HG02852 (cell line): Measurements from ENCODE around the gene FCRL5.
"Not testable (repeated sequence)": the region's sequence is repeated elsewhere in the genome, so short reads cannot be mapped to it uniquely, and the experiment has no call there.

Experiments used
- ATAC-seq: cut with Tn5 transposase; IDR thresholded peaks from one replicate; pipeline ENCODE4 v1.9.1; 2021; ENCODE audit warnings: mild to moderate bottlenecking, moderate library complexity; ENCODE audit not compliant: unreplicated experiment

FCRL5 gene

DNA sequence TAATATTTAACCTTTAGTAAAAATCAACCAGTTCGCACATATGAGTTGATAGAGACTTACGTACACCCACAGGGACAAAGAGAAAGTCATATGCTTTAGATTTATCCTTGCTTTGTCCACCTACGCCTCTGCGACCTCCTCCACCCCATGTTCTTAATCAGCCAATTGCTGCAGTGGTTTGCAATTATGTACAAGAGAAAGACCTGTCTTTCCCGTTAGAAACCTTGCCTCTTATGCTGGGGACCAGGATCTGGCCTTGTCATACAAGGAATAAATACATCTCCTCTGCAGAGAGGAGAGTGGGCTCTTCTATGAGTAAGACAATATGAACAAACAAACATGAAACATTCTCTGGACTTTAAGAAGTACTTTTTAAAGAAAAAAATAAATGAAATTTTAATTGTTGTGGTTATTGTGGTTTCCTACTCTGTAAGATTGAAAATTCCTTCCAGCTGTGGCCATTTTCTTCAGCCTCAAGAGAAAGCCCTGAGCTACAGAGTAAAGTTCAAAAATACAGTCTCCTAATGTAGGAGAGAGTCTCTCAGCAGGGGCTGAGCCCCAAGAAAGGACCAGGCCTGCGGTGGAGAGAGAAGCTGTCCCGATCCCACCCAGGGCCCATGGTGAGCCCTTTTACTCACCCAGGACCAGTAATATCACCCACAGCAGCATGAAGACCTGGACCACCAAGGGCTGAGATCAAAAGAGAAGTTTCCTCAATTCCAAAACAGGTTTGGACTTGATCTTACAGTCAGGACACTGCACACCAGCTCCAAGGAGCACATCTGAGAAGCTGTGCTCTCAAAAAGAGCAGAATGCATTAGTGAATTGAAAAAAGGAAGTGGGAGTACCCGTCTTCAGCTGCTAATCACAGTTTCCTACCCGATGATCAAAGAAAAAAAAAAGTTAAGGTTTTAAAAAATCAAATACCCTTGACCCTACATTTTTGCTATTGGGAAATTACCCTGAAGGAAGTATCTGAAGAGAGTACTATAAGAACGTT is at the start of gene FCRL5:
Gene FCRL5 (minus strand): TSS at position 822 of the 1,000 bp plus-strand sequence. CDS start 153 bp downstream, at position 669.
- ATAC-seq = peak; percentile 72

DNA sequence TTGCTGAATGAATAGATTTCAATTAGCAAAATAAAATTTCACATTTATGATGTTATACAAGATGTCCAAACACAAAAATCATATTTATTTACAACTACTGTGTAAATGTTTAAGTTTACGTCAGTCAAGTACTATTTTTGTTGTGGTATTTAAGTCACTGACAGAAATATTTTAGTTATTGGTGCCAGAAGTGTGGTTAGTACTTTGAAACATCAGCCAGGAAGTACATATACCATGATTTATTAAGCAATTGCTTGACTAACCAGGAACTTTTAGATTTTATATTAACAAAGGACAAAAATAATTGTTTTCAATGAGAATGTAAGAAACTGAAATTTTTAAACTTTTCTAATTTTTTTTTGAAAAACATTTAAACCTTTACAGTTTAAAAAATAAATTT is 47.9 kb upstream of the FCRL5 start:
- no peak for ATAC-seq

GRCh38 chr1:157597959-157598667 is 45.8 kb upstream of the FCRL5 start, which contains the start of gene FCRL4:
FCRL4 (minus strand) TSS chr1:157598085; CDS start chr1:157597944, 141 bp downstream.
- ATAC-seq = peak; percentile 35

DNA sequence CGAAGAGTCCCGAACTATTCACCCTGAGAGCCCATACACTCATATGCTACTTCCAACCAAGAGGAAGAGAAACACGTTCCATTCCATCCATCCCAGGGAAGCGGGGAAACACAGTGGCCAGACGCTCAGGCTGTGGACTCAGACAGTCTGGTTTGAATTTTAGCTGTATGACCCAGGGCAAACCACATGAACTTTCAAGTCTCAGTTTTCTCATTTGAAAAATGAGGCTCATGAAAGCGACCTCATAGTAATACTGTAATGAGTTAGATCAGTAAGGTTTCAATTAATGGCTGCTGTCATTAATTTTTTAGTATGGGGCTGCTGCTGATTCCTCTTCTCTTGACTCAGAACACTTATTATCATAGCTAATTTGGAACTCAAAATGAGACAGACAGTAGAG is 44.1 kb upstream of the FCRL5 start:
- peak; percentile 63 for ATAC-seq

GRCh38 chr1:157595356-157595755 is 43.0 kb upstream of the FCRL5 start:
- peak; percentile 72 for ATAC-seq

DNA sequence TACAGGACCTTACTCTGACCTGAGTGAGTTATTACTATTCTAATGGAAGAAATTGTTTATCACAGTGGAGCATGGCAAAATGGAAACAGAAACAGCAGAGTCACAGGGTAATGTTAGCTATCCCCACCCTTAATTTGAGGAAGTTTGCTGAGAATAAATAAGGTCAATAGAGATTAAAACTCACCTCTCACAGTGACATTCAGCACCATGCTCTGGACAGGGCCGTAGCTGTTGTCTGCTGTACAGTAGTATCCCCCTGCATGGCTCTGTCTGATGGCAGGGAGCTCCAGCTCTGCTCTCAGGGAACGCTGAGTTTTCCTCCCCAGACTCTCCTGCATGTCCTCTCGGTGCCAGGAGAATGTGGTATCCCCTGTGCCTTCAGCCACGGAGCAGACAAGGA is 33.7 kb upstream of the FCRL5 start:
- ATAC-seq = no peak

DNA sequence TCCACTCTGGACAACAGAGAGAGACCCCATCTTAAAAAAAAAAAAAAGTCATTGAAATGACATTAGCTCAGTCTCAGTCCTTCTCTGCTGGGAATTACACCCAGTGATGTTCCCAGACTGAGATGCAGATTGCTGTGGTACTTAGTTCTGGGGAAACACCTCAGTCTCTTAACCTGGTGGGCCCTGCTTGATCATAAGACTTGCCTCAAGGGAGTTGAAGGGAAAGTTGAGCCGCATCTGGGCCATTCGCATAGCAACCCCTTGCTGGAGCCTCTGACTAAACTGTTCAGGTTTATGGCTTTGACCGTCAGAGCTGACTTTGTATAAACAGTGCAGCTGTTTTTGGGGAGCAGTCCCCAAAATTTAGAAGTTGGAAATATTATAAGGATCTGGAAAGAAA is 32.2 kb upstream of the FCRL5 start:
- ATAC-seq = no peak

GRCh38 chr1:157580828-157581210 is 28.5 kb upstream of the FCRL5 start:
- no peak for ATAC-seq

- no peak for ATAC-seq
Measured at GRCh38 chr1:157580179-157580827, 28.0 kb upstream of the FCRL5 start.

DNA sequence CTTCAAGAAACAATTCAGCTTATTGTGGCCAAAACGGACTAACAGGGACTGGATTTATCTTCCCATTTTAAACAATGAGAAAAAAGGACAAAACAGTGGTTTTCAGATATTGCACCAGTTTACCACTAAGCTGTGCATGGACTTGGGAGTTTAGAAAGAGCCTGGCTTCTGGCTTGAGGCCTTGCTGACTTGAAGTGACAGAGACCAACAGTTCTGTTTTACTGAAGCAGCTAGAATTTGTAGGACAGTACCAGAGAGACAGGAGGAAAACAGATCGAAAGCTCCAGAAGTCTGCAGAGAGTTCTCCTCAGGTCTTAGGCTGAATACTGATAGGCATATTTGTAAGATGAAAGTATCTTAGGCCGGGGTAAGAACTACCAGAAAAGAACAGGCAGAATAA is 25.1 kb upstream of the FCRL5 start:
- ATAC-seq = no peak

DNA sequence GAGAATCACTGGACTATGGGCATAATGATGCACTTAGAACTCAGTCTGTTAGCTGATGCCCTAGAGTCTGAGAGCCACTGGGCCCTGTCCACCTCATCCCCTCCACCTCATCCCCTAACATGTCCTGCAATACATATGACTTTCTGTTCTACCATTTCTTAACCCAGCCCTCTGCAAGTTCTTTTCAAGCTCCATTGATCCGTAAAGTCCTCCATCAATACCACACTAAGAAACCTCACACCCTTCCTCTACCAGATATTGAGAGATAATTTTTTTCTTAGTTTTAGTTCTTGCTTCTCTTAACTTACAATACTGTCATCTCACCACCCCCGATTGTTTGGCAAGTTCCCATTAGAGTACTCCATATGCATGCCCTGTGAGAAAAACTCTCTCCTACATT is 23.4 kb upstream of the FCRL5 start:
- peak; percentile 86 for ATAC-seq

- ATAC-seq = no peak
Measured at GRCh38 chr1:157574836-157575235, 22.5 kb upstream of the FCRL5 start.

DNA sequence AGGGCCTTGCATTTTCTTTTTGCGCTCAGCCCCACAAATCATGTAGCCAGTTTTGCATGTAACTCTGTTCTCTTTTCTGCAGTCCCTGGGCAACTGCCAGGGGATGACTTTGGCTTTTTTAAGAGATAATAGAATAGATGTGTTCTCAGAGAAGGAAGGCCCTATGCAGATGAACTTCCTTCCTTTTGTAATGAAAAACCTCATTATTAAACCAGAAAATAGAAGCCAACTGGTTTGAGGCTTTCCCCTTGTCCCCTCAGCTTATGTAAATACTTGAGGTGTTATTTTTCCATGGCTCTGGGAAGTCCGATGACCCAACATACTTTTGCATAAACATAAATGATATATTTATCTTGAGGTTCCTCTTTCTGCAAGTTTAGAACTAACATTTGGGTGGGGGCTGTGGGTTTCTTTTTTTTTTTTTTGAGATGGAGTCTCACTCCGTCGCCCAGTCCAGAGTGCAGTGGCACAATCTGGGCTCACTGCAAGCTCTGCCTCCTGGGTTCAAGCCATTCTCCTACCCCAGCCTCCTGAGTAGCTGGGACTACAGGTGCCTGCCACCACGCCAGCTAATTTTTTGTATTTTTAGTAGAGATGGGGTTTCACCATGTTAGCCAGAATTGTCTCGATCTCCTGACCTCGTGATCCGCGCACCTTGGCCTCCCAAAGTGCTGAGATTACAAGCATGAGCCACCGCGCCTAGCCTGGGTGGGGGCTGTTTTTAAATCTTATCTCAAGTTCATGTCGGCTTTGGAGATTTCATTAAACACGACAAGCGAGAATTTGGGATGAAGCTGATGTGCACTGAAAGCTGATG is 14.4 kb upstream of the FCRL5 start:
- ATAC-seq = no peak

DNA sequence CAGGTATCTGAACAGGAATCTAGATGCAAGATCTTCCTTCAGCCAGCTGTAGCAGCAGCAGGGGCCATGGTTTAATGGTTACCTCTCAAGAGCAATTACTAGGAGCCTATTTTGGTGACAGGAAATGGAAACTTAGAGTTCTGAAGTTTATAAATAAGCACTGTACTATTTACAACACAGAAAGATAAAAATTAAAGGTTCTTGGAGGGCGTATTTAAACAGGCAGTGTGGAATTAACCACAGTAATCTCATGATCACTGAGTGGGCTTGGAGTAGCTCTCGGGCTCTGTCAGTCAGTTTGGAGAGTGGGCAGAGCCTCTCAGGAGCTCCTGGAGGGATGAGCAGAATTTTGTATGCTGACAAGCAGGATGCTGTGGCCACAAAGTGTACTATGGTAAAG is 10.2 kb upstream of the FCRL5 start:
- ATAC-seq = peak; percentile 79

DNA sequence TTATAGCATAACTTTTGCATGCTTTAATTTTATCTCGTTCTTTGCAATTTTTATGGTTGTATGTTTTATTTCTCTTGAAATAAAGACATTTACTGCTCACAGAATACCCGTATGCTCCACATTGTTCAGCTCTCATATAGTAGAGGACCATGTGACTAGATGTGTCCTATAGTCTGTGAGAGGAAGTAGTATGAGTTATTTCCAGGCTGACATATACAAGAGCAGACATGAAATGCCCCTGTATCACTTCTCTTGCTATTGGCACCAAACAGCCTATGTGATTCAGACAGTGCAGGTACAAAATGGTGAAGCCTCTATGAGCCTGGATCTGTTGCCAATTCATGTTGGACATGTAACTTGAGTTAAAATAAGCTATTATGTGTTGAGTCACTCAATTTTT is 5.8 kb upstream of the FCRL5 start:
- no peak for ATAC-seq

GRCh38 chr1:157548081-157548480 is 4.2 kb downstream of the FCRL5 start:
- not testable (repeated sequence) for ATAC-seq

- no peak for ATAC-seq
Measured at GRCh38 chr1:157542676-157543075, 9.6 kb downstream of the FCRL5 start.

GRCh38 chr1:157540852-157541251 is 11.5 kb downstream of the FCRL5 start:
- ATAC-seq = no peak

DNA sequence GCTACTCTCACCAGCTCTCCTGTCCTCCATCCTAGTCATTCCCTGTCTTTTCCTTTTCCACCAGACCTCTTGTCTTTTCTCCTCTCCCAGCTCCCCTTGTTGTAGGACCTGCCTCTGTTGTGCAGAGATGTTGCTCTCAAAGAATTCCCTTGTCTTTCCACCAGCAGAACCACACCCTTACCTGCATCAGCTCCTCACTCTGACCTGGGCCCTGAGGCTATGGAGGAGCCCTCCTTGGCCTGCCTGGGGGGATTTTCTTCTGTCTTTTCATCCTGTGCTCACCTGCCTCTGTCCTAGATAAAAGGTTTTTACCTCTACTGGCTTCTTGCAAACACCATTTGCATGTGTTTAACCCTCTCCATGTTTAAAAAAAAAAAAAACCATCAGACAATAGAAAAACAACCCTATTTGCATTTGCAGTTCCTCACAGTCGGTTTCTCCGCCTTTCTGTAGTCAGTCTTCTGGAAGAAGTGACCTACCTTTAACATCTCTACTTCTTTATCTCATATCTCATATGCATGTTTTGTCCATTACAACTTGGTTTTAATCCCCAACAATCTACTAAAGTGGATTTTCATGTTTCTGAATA is 12.1 kb downstream of the FCRL5 start:
- ATAC-seq = no peak

- no peak for ATAC-seq
Measured at GRCh38 chr1:157539568-157539967, 12.7 kb downstream of the FCRL5 start.
